Measurements from ENCODE around the gene ROBO1.

DNA sequence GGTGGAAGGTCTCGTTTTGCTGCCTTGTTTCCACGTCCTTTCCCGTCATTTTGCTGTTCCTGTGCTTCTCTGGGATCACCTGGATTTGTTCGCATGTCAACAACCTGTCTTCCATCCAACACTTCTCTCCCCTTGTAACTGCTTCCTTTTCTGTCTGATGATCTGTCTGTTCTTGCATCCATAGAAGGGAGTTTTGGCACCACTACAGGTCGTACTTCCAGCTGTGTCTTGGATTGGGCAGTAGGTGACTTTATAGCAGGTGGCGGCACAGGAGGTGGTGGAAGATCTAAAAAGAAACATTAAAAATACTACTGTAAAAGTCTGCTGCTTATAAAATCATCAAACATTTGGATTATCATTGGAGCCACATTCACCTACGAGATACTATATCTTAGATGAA is 1161.0 kb downstream of the ROBO1 start:
- TF ChIP-seq EZH2 (IDR thresholded peaks at IDR 0.05; ENCODE audit: insufficient read depth, poor library complexity, severe bottlenecking) (no peak), EZH2phosphoT487 (IDR thresholded peaks at IDR 0.05; ENCODE audit: insufficient read depth, low read depth) (no peak)
